ENCODE data around the gene ENOX1.

ENOX1 gene

GRCh38 chr13:43597599-43597945, 189.2 kb downstream of the ENOX1 start:
- Histone ChIP-seq H2BK5ac (ENCODE audit: low read depth, low read length, poor library complexity) (no peak overlapping the region), H3K79me1 (ENCODE audit: low read length) (no peaks in the 10 kb centered on the region)

GRCh38 chr13:43596924-43597598, 189.7 kb downstream of the ENOX1 start:
- H3K14ac ChIP-seq (ENCODE audit: low read length) = no peak overlapping the region
- no peak overlapping the region for H2AK5ac ChIP-seq (ENCODE audit: low read length)
- H3K18ac ChIP-seq (ENCODE audit: low read length) = no peak overlapping the region
- no peaks in the 10 kb centered on the region for H3K27me3 ChIP-seq (ENCODE audit: insufficient read depth, low read length)
- peak in 1 of 2 donors; percentile 11 for DNase-seq
- no peak overlapping the region for H4K12ac ChIP-seq (ENCODE audit: low read depth, low read length)
- no peak overlapping the region for H3K4ac ChIP-seq (ENCODE audit: low read depth, low read length)
- no peaks in the 10 kb centered on the region for H3K4me1 ChIP-seq (ENCODE audit: control insufficient read depth in 1 of 2, insufficient read depth in 2 of 2, low read length in 2 of 2)
- no peaks in the 10 kb centered on the region for H3K79me1 ChIP-seq (ENCODE audit: low read length)
- H2BK5ac ChIP-seq (ENCODE audit: low read depth, low read length, poor library complexity) = no peak overlapping the region
- no peak overlapping the region for H3K27ac ChIP-seq (ENCODE audit: low read depth, low read length)
- H3K23ac ChIP-seq (ENCODE audit: low read length) = no peak overlapping the region
- H3K9me3 ChIP-seq (ENCODE audit: insufficient read depth, low read depth, low read length) = peaks cover 3% of the 10 kb centered on the region
- no peak overlapping the region for H2AFZ ChIP-seq (ENCODE audit: insufficient read depth, low read length, poor library complexity)
- no peak overlapping the region for H4K8ac ChIP-seq (ENCODE audit: low read depth, low read length)
- no peak overlapping the region for H3K4me2 ChIP-seq (ENCODE audit: low read length)
- H3K4me3 ChIP-seq (ENCODE audit: low read depth, low read length) = no peak overlapping the region
- no CpG with 5 or more reads among the region's 7 CpGs for whole genome bisulfite sequencing (ENCODE audit: extremely low coverage, insufficient coverage, insufficient read length)
- H3K9ac ChIP-seq (ENCODE audit: low read length) = no peak overlapping the region
- no peak overlapping the region for H2BK12ac ChIP-seq (ENCODE audit: low read length)
- H2BK120ac ChIP-seq (ENCODE audit: insufficient read depth, low read length, poor library complexity) = no peak overlapping the region
- no peak overlapping the region for H4K91ac ChIP-seq (ENCODE audit: low read depth, low read length)
- no peaks in the 10 kb centered on the region for H3K36me3 ChIP-seq (ENCODE audit: control insufficient read depth in 1 of 2, insufficient read depth in 2 of 2, low read length in 2 of 2)
- H3K79me2 ChIP-seq (ENCODE audit: control insufficient read depth, insufficient read depth, low read length, poor library complexity) = no peaks in the 10 kb centered on the region

More at GRCh38 chr13:43597599-43597945, 189.2 kb downstream of the ENOX1 start:
- no peak overlapping the region for H3K9ac ChIP-seq (ENCODE audit: low read length)
- no peak overlapping the region for H3K23ac ChIP-seq (ENCODE audit: low read length)
- no peak overlapping the region for H4K8ac ChIP-seq (ENCODE audit: low read depth, low read length)
- H3K18ac ChIP-seq (ENCODE audit: low read length) = no peak overlapping the region
- H4K91ac ChIP-seq (ENCODE audit: low read depth, low read length) = no peak overlapping the region
- H3K27ac ChIP-seq (ENCODE audit: low read depth, low read length) = no peak overlapping the region
- no peak overlapping the region for H3K4ac ChIP-seq (ENCODE audit: low read depth, low read length)
- no peak overlapping the region for H4K12ac ChIP-seq (ENCODE audit: low read depth, low read length)
- H3K4me3 ChIP-seq (ENCODE audit: low read depth, low read length) = no peak overlapping the region
- H3K9me3 ChIP-seq (ENCODE audit: insufficient read depth, low read depth, low read length) = peaks cover 3% of the 10 kb centered on the region
- H2BK120ac ChIP-seq (ENCODE audit: insufficient read depth, low read length, poor library complexity) = no peak overlapping the region
- no peak for DNase-seq
- H2AFZ ChIP-seq (ENCODE audit: insufficient read depth, low read length, poor library complexity) = no peak overlapping the region
- no peak overlapping the region for H3K14ac ChIP-seq (ENCODE audit: low read length)
- H3K79me2 ChIP-seq (ENCODE audit: control insufficient read depth, insufficient read depth, low read length, poor library complexity) = no peaks in the 10 kb centered on the region
- no peaks in the 10 kb centered on the region for H3K27me3 ChIP-seq (ENCODE audit: insufficient read depth, low read length)
- H3K4me1 ChIP-seq (ENCODE audit: control insufficient read depth in 1 of 2, insufficient read depth in 2 of 2, low read length in 2 of 2) = no peaks in the 10 kb centered on the region
- H3K36me3 ChIP-seq (ENCODE audit: control insufficient read depth in 1 of 2, insufficient read depth in 2 of 2, low read length in 2 of 2) = no peaks in the 10 kb centered on the region
- WGBS (ENCODE audit: extremely low coverage, insufficient coverage, insufficient read length) = no CpG with 5 or more reads among the region's 1 CpG
- no peak overlapping the region for H3K4me2 ChIP-seq (ENCODE audit: low read length)
- H2BK12ac ChIP-seq (ENCODE audit: low read length) = no peak overlapping the region
- no peak overlapping the region for H2AK5ac ChIP-seq (ENCODE audit: low read length)

GRCh38 chr13:43596006-43596405, 190.8 kb downstream of the ENOX1 start:
- Histone ChIP-seq H3K4me1 (ENCODE audit: control insufficient read depth in 1 of 2, insufficient read depth in 2 of 2, low read length in 2 of 2) (no peaks in the 10 kb centered on the region), H3K79me1 (ENCODE audit: low read length) (no peaks in the 10 kb centered on the region), H4K91ac (ENCODE audit: low read depth, low read length) (no peak overlapping the region), H3K27ac (ENCODE audit: low read depth, low read length) (no peak overlapping the region), H3K14ac (ENCODE audit: low read length) (no peak overlapping the region), H2AK5ac (ENCODE audit: low read length) (no peak overlapping the region), H3K4ac (ENCODE audit: low read depth, low read length) (no peak overlapping the region), H3K79me2 (ENCODE audit: control insufficient read depth, insufficient read depth, low read length, poor library complexity) (no peaks in the 10 kb centered on the region), H3K9me3 (ENCODE audit: insufficient read depth, low read depth, low read length) (peaks cover 3% of the 10 kb centered on the region), H3K36me3 (ENCODE audit: control insufficient read depth in 1 of 2, insufficient read depth in 2 of 2, low read length in 2 of 2) (no peaks in the 10 kb centered on the region), H3K4me3 (ENCODE audit: low read depth, low read length) (no peak overlapping the region), H3K18ac (ENCODE audit: low read length) (no peak overlapping the region), H3K4me2 (ENCODE audit: low read length) (no peak overlapping the region), H4K12ac (ENCODE audit: low read depth, low read length) (no peak overlapping the region), H2AFZ (ENCODE audit: insufficient read depth, low read length, poor library complexity) (no peak overlapping the region), H2BK12ac (ENCODE audit: low read length) (no peak overlapping the region), H2BK120ac (ENCODE audit: insufficient read depth, low read length, poor library complexity) (no peak overlapping the region), H3K27me3 (ENCODE audit: insufficient read depth, low read length) (no peaks in the 10 kb centered on the region), H4K8ac (ENCODE audit: low read depth, low read length) (no peak overlapping the region), H3K9ac (ENCODE audit: low read length) (no peak overlapping the region), H3K23ac (ENCODE audit: low read length) (no peak overlapping the region), H2BK5ac (ENCODE audit: low read depth, low read length, poor library complexity) (no peak overlapping the region)
- DNase-seq = no peak
- no CpG with 5 or more reads among the region's 2 CpGs for WGBS (ENCODE audit: extremely low coverage, insufficient coverage, insufficient read length)

- Histone ChIP-seq H3K23ac (ENCODE audit: low read length) (no peak overlapping the region), H3K14ac (ENCODE audit: low read length) (no peak overlapping the region), H3K4me3 (ENCODE audit: low read depth, low read length) (no peak overlapping the region), H4K91ac (ENCODE audit: low read depth, low read length) (no peak overlapping the region), H3K9ac (ENCODE audit: low read length) (no peak overlapping the region), H3K36me3 (ENCODE audit: control insufficient read depth in 1 of 2, insufficient read depth in 2 of 2, low read length in 2 of 2) (no peaks in the 10 kb centered on the region), H4K12ac (ENCODE audit: low read depth, low read length) (no peak overlapping the region), H3K79me1 (ENCODE audit: low read length) (no peaks in the 10 kb centered on the region), H3K18ac (ENCODE audit: low read length) (no peak overlapping the region), H2AK5ac (ENCODE audit: low read length) (no peak overlapping the region), H4K8ac (ENCODE audit: low read depth, low read length) (no peak overlapping the region), H2BK120ac (ENCODE audit: insufficient read depth, low read length, poor library complexity) (no peak overlapping the region), H3K9me3 (ENCODE audit: insufficient read depth, low read depth, low read length) (no peaks in the 10 kb centered on the region), H3K4ac (ENCODE audit: low read depth, low read length) (no peak overlapping the region), H3K27ac (ENCODE audit: low read depth, low read length) (no peak overlapping the region), H2BK12ac (ENCODE audit: low read length) (no peak overlapping the region), H3K79me2 (ENCODE audit: control insufficient read depth, insufficient read depth, low read length, poor library complexity) (no peaks in the 10 kb centered on the region), H3K27me3 (ENCODE audit: insufficient read depth, low read length) (no peaks in the 10 kb centered on the region), H3K4me2 (ENCODE audit: low read length) (no peak overlapping the region), H2BK5ac (ENCODE audit: low read depth, low read length, poor library complexity) (no peak overlapping the region), H2AFZ (ENCODE audit: insufficient read depth, low read length, poor library complexity) (no peak overlapping the region), H3K4me1 (ENCODE audit: control insufficient read depth in 1 of 2, insufficient read depth in 2 of 2, low read length in 2 of 2) (no peaks in the 10 kb centered on the region)
- no peak for DNase-seq
Observed at GRCh38 chr13:43587376-43587775, 199.4 kb downstream of the ENOX1 start.
